B cell (primary cell): ENCODE measurements around the gene OGDHL. TPM values are rescaled to one million over a fixed set of nuclear protein-coding genes. Genes with fewer than 3 reads are reported as not detected.
"Not testable (repeated sequence)": the region's sequence is repeated elsewhere in the genome, so short reads cannot be mapped to it uniquely, and the experiment has no call there.

ENCODE experiments used
- ATAC-seq: fragments of 200-7000 bp; cut with Tn5 transposase; one replicate; pipeline ENCODE4 v1.10.0; 2021; ENCODE audit warnings: low read depth, mild to moderate bottlenecking, moderate number of reproducible peaks, moderate library complexity
- CTCF ChIA-PET: fragments of 350-600 bp; sonication (Branson Sonifier 250); formaldehyde crosslinking; loops from one replicate; lab custom pipeline; 2021; ENCODE audit warnings: antibody characterized with exemption, inconsistent platforms; lab: Charles Lee
- POLR2A ChIA-PET: fragments of 350-600 bp; sonication (Branson Sonifier 250); formaldehyde crosslinking; loops from one replicate; lab custom pipeline; 2021; ENCODE audit warnings: antibody characterized with exemption; lab: Charles Lee
- DNase-seq: peaks from one replicate; pipeline ENCODE4 v3.0.0; 2013
- H2AFZ ChIP-seq: 2 replicates; pipeline ENCODE4 v1.6.1; 2012; ENCODE audit warnings: mild to moderate bottlenecking, low read depth, low read length; ENCODE audit not compliant: insufficient read depth, poor library complexity, severe bottlenecking
- H3K27ac ChIP-seq, 2 donors: 1 replicate in 1 of 2; 2 replicates in 1 of 2; pipeline ENCODE4 v1.5.1; 2012 to 2013; ENCODE audit warnings: low read length in 2 of 2, mild to moderate bottlenecking in 2 of 2, moderate library complexity in 1 of 2
- H3K27me3 ChIP-seq, 4 experiments: fragments of 200-600 bp in 1 of 4; sonication (generic) in 1 of 4; replicated peaks in 1 of 4; 1 replicate in 2 of 4; 2 replicates in 2 of 4; pipeline versions ENCODE4 v1.6.1 to v1.7.0; 2013 to 2016; ENCODE audit warnings: low read length in 3 of 4, mild to moderate bottlenecking in 2 of 4, mixed read lengths in 1 of 4, moderate library complexity in 1 of 4; ENCODE audit not compliant: insufficient read depth in 4 of 4, control insufficient read depth in 3 of 4; ENCODE audit errors: control extremely low read depth in 1 of 4
- H3K36me3 ChIP-seq, 2 experiments: replicated peaks in 1 of 2; 1 replicate in 1 of 2; 2 replicates in 1 of 2; pipeline versions ENCODE4 v1.6.1 to v1.7.1; 2013; ENCODE audit warnings: low read length in 1 of 2; ENCODE audit not compliant: insufficient read depth in 2 of 2, control insufficient read depth in 1 of 2; ENCODE audit errors: control extremely low read depth in 1 of 2, extremely low read depth in 1 of 2
- H3K4me1 ChIP-seq, 2 donors: fragments of 200-600 bp in 1 of 2; sonication (generic) in 1 of 2; 1 replicate in 1 of 2; 2 replicates in 1 of 2; pipeline versions ENCODE4 v1.5.1 to v1.6.1; 2013 to 2017; ENCODE audit warnings: low read length in 2 of 2; ENCODE audit not compliant: control insufficient read depth in 2 of 2, insufficient read depth in 2 of 2
- H3K4me2 ChIP-seq: replicated peaks from 2 replicates; pipeline ENCODE3; 2012; ENCODE audit warnings: mild to moderate bottlenecking, low read depth, low read length; ENCODE audit not compliant: poor library complexity, severe bottlenecking
- H3K4me3 ChIP-seq, 5 experiments: fragments of 200-600 bp in 1 of 5; sonication (generic) in 1 of 5; 1 replicate in 3 of 5; 2 replicates in 2 of 5; pipeline versions ENCODE4 v1.5.1 to v1.7.0; 2011 to 2016; ENCODE audit warnings: low read length in 4 of 5, mild to moderate bottlenecking in 4 of 5, low read depth in 2 of 5, control low read depth in 1 of 5, moderate library complexity in 1 of 5; ENCODE audit not compliant: insufficient read depth in 1 of 5; ENCODE audit errors: control extremely low read depth in 1 of 5, extremely low read depth in 1 of 5
- H3K79me2 ChIP-seq: fragments of 200-600 bp; sonication (generic); one replicate; pipeline ENCODE4 v1.6.0; 2016; ENCODE audit warnings: low read length; ENCODE audit not compliant: control insufficient read depth, insufficient read depth
- H3K9ac ChIP-seq: fragments of 200-600 bp; sonication (generic); 2 replicates; pipeline ENCODE4 v1.6.1; 2017; ENCODE audit warnings: mild to moderate bottlenecking, low read length, moderate library complexity
- H3K9me3 ChIP-seq, 3 donors: one replicate each; pipeline versions ENCODE4 v1.6.1 to v1.7.1; 2013; ENCODE audit warnings: low read length in 2 of 3; ENCODE audit not compliant: control insufficient read depth in 2 of 3, insufficient read depth in 1 of 3; ENCODE audit errors: control extremely low read depth in 1 of 3
- H4K20me1 ChIP-seq: 2 replicates; pipeline ENCODE4 v1.6.0; 2012; ENCODE audit warnings: mild to moderate bottlenecking, low read length; ENCODE audit not compliant: insufficient read depth, control insufficient read depth, poor library complexity, severe bottlenecking
- H3K27ac Mint-ChIP-seq: one replicate; pipeline ENCODE4 v1.8.0; 2021; ENCODE audit warnings: mixed read lengths
- H3K27me3 Mint-ChIP-seq: one replicate; pipeline ENCODE4 v1.8.0; 2021; ENCODE audit warnings: mixed read lengths
- H3K4me1 Mint-ChIP-seq: one replicate; pipeline ENCODE4 v1.8.0; 2021; ENCODE audit warnings: mixed read lengths
- H3K4me3 Mint-ChIP-seq: one replicate; pipeline ENCODE4 v1.8.0; 2021; ENCODE audit warnings: mixed read lengths
- H3K9me3 Mint-ChIP-seq: one replicate; pipeline ENCODE4 v1.8.0; 2022; ENCODE audit warnings: mixed read lengths; ENCODE audit not compliant: insufficient read depth
- EZH2 ChIP-seq: IDR thresholded peaks from 2 replicates; pipeline ENCODE4 v1.6.1; 2012; ENCODE audit warnings: borderline replicate concordance, low read depth, mild to moderate bottlenecking, moderate library complexity, low read length; ENCODE audit not compliant: insufficient read depth, poor library complexity, severe bottlenecking
- WGBS: methylation state at CpG from one replicate; pipeline ENCODE4 v1.1.5; 2013; ENCODE audit warnings: missing lambda C conversion rate; ENCODE audit not compliant: insufficient coverage; 5-methylcytosine and 5-hydroxymethylcytosine counted together
- intact Hi-C: fragments of 100-400 bp; cut with micrococcal nuclease; formaldehyde crosslinking; loops from one replicate; pipeline ENCODE4 v1.10.0; 2022
- polyA plus RNA-seq: library from polyadenylated mRNA; depleted of rRNA; stranded (reverse); fragments of >200 nt; gene quantifications from 2 replicates; pipeline ENCODE4 v1.2.3, GENCODE V29; 2012
- total RNA-seq, 2 donors: library from RNA; stranded (reverse); fragments of 120-200 nt in 1 of 2; gene quantifications; 1 replicate in 1 of 2; 2 replicates in 1 of 2; pipeline versions ENCODE4 v1.2.3 to v1.2.4, GENCODE V29; 2013 to 2022
- TF ChIP-seq, protein P1 (sequence below): fragments of 200-600 bp; IDR thresholded peaks from one replicate; pipeline ENCODE4 v1.8.0; 2022; ENCODE audit warnings: antibody characterized with exemption, mild to moderate bottlenecking

The OGDHL gene
- total and polyA plus RNA-seq, 2 donors (not counting 1 experiment from before 2014, with no cell fraction given), result not detected

DNA sequence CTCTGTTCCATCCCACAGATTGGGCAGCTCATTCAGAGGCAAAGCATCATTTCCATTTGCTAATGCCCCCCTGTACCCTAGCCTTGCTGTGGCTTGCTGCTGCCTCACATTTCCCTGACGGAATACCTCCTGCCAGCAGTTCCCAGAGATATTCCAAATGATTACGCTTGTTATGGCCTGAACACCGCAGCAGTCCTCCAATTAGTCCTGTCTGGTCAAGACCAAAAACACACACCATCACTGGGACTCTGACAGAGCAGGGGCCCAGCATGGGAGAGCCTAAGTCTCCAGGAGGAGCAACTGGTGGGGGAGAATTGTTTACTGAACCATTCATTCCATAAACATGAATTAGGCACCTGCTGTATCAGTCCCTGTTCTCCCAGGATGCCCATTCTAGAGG lies 6.1 kb downstream of the OGDHL start:
- 94% methylated on average over 2 of the region's 3 CpGs for WGBS
- H3K79me2 ChIP-seq, result no peaks in the 10 kb centered on the region
- no peak overlapping the region for H3K4me3 ChIP-seq
- POLR2A ChIA-PET, result no interaction called here
- ATAC-seq (no peak), DNase-seq (no peak)
- H4K20me1 ChIP-seq, result no peaks in the 10 kb centered on the region
- H3K36me3 ChIP-seq, result no peaks in the 10 kb centered on the region
- no peak overlapping the region for H2AFZ ChIP-seq
- peaks cover 0 to under 1% of the 10 kb centered on the region in 2 donors for H3K4me1 ChIP-seq
- H3K9me3 ChIP-seq, result peaks cover 0 to 7% (median 0%) of the 10 kb centered on the region in 3 donors
- no peak overlapping the region for H3K9ac ChIP-seq
- H3K27ac Mint-ChIP-seq, result no peak overlapping the region
- H3K4me1 Mint-ChIP-seq, result no peaks in the 10 kb centered on the region
- intact Hi-C loops, result no loop called here
- H3K27me3 Mint-ChIP-seq, result peaks cover 31% of the 10 kb centered on the region
- no peaks in the 10 kb centered on the region for H3K9me3 Mint-ChIP-seq
- H3K4me3 Mint-ChIP-seq, result no peak overlapping the region
- H3K27ac ChIP-seq, result no peak overlapping the region
- H3K27me3 ChIP-seq, result peaks cover 0 to 18% (median 2%) of the 10 kb centered on the region in 4 experiments
- TF ChIP-seq EZH2, result no peak
- TF ChIP-seq, protein P1, sequence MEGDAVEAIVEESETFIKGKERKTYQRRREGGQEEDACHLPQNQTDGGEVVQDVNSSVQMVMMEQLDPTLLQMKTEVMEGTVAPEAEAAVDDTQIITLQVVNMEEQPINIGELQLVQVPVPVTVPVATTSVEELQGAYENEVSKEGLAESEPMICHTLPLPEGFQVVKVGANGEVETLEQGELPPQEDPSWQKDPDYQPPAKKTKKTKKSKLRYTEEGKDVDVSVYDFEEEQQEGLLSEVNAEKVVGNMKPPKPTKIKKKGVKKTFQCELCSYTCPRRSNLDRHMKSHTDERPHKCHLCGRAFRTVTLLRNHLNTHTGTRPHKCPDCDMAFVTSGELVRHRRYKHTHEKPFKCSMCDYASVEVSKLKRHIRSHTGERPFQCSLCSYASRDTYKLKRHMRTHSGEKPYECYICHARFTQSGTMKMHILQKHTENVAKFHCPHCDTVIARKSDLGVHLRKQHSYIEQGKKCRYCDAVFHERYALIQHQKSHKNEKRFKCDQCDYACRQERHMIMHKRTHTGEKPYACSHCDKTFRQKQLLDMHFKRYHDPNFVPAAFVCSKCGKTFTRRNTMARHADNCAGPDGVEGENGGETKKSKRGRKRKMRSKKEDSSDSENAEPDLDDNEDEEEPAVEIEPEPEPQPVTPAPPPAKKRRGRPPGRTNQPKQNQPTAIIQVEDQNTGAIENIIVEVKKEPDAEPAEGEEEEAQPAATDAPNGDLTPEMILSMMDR, result no peak
- H3K4me2 ChIP-seq, result no peak overlapping the region
- CTCF ChIA-PET, result no interaction called here

DNA sequence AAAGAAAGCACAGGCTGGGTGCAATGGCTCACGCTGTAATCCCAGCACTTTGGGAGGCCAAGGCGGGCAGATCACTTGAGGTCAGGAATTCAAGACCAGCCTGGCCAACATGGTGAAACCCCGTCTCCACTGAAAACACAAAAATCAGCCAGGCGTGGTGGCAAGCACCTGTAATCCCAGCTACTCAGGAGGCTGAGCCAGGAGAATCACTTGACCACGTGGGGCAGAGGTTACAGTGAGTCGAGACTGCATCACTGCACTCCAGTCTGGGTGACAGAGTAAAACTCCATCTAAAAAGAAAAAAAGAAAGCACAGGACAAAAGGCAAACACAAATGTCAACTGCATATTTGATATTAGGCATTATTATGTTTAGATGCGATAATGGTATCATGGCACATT lies 7.2 kb downstream of the OGDHL start:
- peaks cover 0 to 12% (median 0%) of the 10 kb centered on the region in 4 experiments for H3K27me3 ChIP-seq
- H3K27ac Mint-ChIP-seq, intact Hi-C loops, H3K4me3 ChIP-seq, H3K27ac ChIP-seq, DNase-seq, H2AFZ ChIP-seq, H3K9me3 ChIP-seq, H3K4me1 ChIP-seq, CTCF ChIA-PET, H3K4me1 Mint-ChIP-seq, H4K20me1 ChIP-seq, H3K9ac ChIP-seq, ATAC-seq, H3K4me2 ChIP-seq, H3K79me2 ChIP-seq, POLR2A ChIA-PET, H3K4me3 Mint-ChIP-seq, H3K9me3 Mint-ChIP-seq, H3K36me3 ChIP-seq: not testable (repeated sequence)
- 85% methylated on average over 6 of the region's 7 CpGs for WGBS
- peaks cover 31% of the 10 kb centered on the region for H3K27me3 Mint-ChIP-seq
